ENCODE data around the gene PHLDB2. TPM values are rescaled to one million over a fixed set of nuclear protein-coding genes. Genes with fewer than 3 reads are reported as not detected.

The PHLDB2 gene
- total and polyA plus RNA-seq, 2 of the 8 experiments (the other 6 are each of a cell fraction or from before 2014, with no cell fraction given), result 5.8 to 22.6 TPM

- Histone ChIP-seq H3K27me3 (replicated peaks in 1 of 4; ENCODE audit: control insufficient read depth in 3 of 4, extremely low read depth in 1 of 4, insufficient read depth in 3 of 4, low read length in 3 of 4) (no peaks in the 10 kb centered on the region), H3K79me1 (ENCODE audit: low read depth, low read length) (no peaks in the 10 kb centered on the region), H3K4me2 (ENCODE audit: insufficient read depth in 1 of 2, low read depth in 2 of 2, low read length in 2 of 2) (no peak overlapping the region), H3K27ac (ENCODE audit: low read depth, low read length) (no peak overlapping the region), H2AK5ac (ENCODE audit: low read depth, low read length) (no peak overlapping the region), H4K8ac (ENCODE audit: extremely low read depth, insufficient read depth, low read length) (no peak overlapping the region), H3K4me1 (replicated peaks in 1 of 4; ENCODE audit: control insufficient read depth in 3 of 4, insufficient read depth in 4 of 4, low read length in 3 of 4) (no peaks in the 10 kb centered on the region), H3K4me3 (ENCODE audit: extremely low read depth in 1 of 4, insufficient read depth in 2 of 4, low read depth in 3 of 4, low read length in 4 of 4) (no peak overlapping the region), H3K14ac (ENCODE audit: insufficient read length) (no peak overlapping the region), H3K9me3 (ENCODE audit: insufficient read depth in 2 of 2, low read depth in 1 of 2, low read length in 1 of 2) (no peaks in the 10 kb centered on the region), H2BK20ac (ENCODE audit: low read length) (no peak overlapping the region), H3K4ac (replicated peaks; ENCODE audit: insufficient read length, low read depth, low read length) (no peak overlapping the region), H2BK15ac (ENCODE audit: low read length) (no peak overlapping the region), H4K5ac (ENCODE audit: insufficient read length, low read depth, low read length) (no peak overlapping the region), H3K23me2 (ENCODE audit: low read depth, low read length) (no peaks in the 10 kb centered on the region), H3K23ac (ENCODE audit: insufficient read length) (no peak overlapping the region), H3K79me2 (ENCODE audit: control insufficient read depth in 1 of 2, insufficient read depth in 2 of 2, low read length in 2 of 2) (no peaks in the 10 kb centered on the region), H4K20me1 (replicated peaks in 1 of 2; ENCODE audit: control insufficient read depth in 1 of 2, insufficient read depth in 2 of 2, low read length in 2 of 2) (peaks cover 0 to 2% of the 10 kb centered on the region in 2 experiments), H2BK120ac (replicated peaks; ENCODE audit: low read depth, low read length) (no peak overlapping the region), H2AFZ (ENCODE audit: low read length) (no peak overlapping the region), H3K36me3 (ENCODE audit: control insufficient read depth in 2 of 4, insufficient read depth in 4 of 4, low read length in 3 of 4) (peaks cover 0 to 16% (median 7%) of the 10 kb centered on the region in 4 experiments; a peak in 5 of 8 replicates), H2BK12ac (ENCODE audit: low read depth, low read length) (no peak overlapping the region), H3K9ac (replicated peaks in 1 of 4; ENCODE audit: extremely low read depth in 1 of 4, low read depth in 3 of 4, low read length in 3 of 4) (no peak overlapping the region), H3K18ac (ENCODE audit: extremely low read depth, low read length) (no peak overlapping the region), H2BK5ac (ENCODE audit: low read depth, low read length) (no peak overlapping the region), H4K91ac (replicated peaks; ENCODE audit: insufficient read length, low read length) (no peak overlapping the region), H3K56ac (replicated peaks; ENCODE audit: insufficient read length, low read depth, low read length) (no peak overlapping the region)
- ChIA-PET POLR2A (ENCODE audit: partially characterized antibody) (interaction anchor here (1.7 kb wide), 1 partner anchor 8 kb away, joined by 4 read pairs; no protein-coding TSS in a partner anchor), CTCF (ENCODE audit: partially characterized antibody) (interaction anchor here (1.2 to 21.3 kb wide), 5 partner anchors 9 to 269 kb away, joined by 3 to 384 read pairs (median 7); partner anchors contain the start of gene TAGLN3)
- DNase-seq (ENCODE audit: low read depth in 1 of 2, low spot score in 2 of 2) (no peak), FAIRE-seq (no peak)
- TF ChIP-seq KDM1A (IDR thresholded peaks at IDR 0.05; ENCODE audit: borderline replicate concordance, low read length) (no peak), JUN (IDR thresholded peaks at IDR 0.05; ENCODE audit: low read depth, low read length) (no peak), RFX5 (IDR thresholded peaks at IDR 0.05; ENCODE audit: borderline replicate concordance, low read depth, low read length) (no peak), EZH2 (IDR thresholded peaks at IDR 0.05; ENCODE audit: low read depth, low read length, severe bottlenecking) (no peak)
- WGBS, 2 experiments (ENCODE audit: extremely low coverage in 1 of 2, insufficient coverage in 1 of 2, insufficient read length in 1 of 2, insufficient replicate concordance in 2 of 2, low coverage in 1 of 2, low lambda C conversion rate in 2 of 2, missing lambda C conversion rate in 1 of 2), result 85% methylated on average over 3 of the region's 3 CpGs; no CpG with 5 or more reads in 1 of the 2 experiments
These were observed 127.7 kb downstream of the PHLDB2 start for GRCh38 chr3:111986800-111987199.

Measured in H1 (cell line).